Inflammatory macrophage treated with lipopolysaccharide for 1 hour (primary cell): ENCODE results near the gene GLYATL1.
"Not testable (repeated sequence)": the region's sequence is repeated elsewhere in the genome, so short reads cannot be mapped to it uniquely, and the experiment has no call there.

Source experiments
- DNase-seq, 2 donors: peaks; one replicate each; pipeline ENCODE4 v3.0.0-alpha.2; 2020 to 2022

Gene GLYATL1

DNA sequence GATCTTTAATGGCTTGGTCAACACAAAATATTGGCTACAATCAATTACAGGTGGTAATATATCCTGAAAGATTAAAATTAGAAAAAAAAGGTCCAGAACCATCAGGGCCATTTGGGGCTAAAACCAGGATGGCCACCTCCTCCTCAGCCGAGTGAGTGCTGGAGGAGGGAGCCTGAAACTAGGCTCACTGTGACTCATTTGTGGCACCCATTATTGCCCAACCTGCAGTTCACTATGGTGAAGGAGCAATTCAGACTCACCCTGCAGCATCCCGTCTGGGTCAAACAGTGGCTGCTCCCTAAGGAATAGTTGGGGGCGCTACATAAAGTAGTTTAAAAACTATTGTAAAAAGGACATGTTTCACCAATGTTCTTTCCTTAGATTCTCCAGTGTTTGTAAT, 60.7 kb downstream of the GLYATL1 start:
- peak; percentile 57 to 68 for DNase-seq

DNA sequence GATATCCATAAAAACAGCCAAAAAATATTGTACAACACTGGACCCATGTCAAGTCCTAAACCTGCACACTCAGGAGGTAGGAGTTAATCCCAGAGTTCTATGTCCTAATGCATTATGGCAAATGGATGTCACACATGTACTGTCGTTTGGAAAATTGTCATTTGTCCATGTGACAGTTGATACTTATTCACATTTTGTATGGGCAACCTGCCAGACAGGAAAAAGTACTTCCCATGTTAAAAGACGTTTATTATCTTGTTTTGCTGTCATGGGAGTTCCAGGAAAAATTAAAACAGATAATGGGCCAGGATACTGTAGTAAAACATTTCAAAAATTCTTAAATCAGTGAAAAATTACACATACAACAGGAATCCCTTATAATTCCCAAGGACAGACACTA, 62.7 kb downstream of the GLYATL1 start:
- DNase-seq, result not testable (repeated sequence)
